Glutamatergic neuron (in vitro differentiated cells): ENCODE data around the gene CREG2. TPM values are rescaled to one million over a fixed set of nuclear protein-coding genes. Genes with fewer than 3 reads are reported as not detected.

ENCODE experiments used
- DNase-seq: peaks from one replicate; pipeline ENCODE4 v3.0.0; 2022
- H3K27ac Mint-ChIP-seq: one replicate; pipeline ENCODE4 v1.8.0; 2020; ENCODE audit warnings: mild to moderate bottlenecking, mixed read lengths, inconsistent platforms; ENCODE audit not compliant: unreplicated experiment
- H3K27me3 Mint-ChIP-seq: one replicate; pipeline ENCODE4 v1.8.0; 2020; ENCODE audit warnings: mild to moderate bottlenecking, moderate library complexity, mixed read lengths, inconsistent platforms; ENCODE audit not compliant: unreplicated experiment
- H3K36me3 Mint-ChIP-seq: one replicate; pipeline ENCODE4 v1.8.0; 2020; ENCODE audit warnings: mild to moderate bottlenecking, mixed read lengths, inconsistent platforms; ENCODE audit not compliant: unreplicated experiment
- H3K4me1 Mint-ChIP-seq: one replicate; pipeline ENCODE4 v1.8.0; 2020; ENCODE audit warnings: mild to moderate bottlenecking, low read depth, mixed read lengths, inconsistent platforms; ENCODE audit not compliant: unreplicated experiment
- H3K4me3 Mint-ChIP-seq: one replicate; pipeline ENCODE4 v1.8.0; 2020; ENCODE audit warnings: mild to moderate bottlenecking, mixed read lengths, inconsistent platforms; ENCODE audit not compliant: unreplicated experiment
- H3K9me3 Mint-ChIP-seq: one replicate; pipeline ENCODE4 v1.8.0; 2020; ENCODE audit warnings: mild to moderate bottlenecking, moderate library complexity, mixed read lengths, inconsistent platforms; ENCODE audit not compliant: unreplicated experiment
- total RNA-seq: library from RNA; stranded (reverse); fragmentation: NEBNext Ultra II Directional; extraction: Animal tissue kit (Norgen Biotek cat#: 25700); gene quantifications from one replicate; pipeline ENCODE4 v1.2.1, GENCODE V29; 2021; ENCODE audit not compliant: unreplicated experiment
- TF ChIP-seq, protein P1 (sequence below): fragments of 200-600 bp; sonication (generic); IDR thresholded peaks from one replicate; pipeline ENCODE4 v1.5.0; 2021; ENCODE audit not compliant: partially characterized antibody, unreplicated experiment

The CREG2 gene
- total RNA-seq, 1 donor from 2014 or later = 1.3 TPM

DNA sequence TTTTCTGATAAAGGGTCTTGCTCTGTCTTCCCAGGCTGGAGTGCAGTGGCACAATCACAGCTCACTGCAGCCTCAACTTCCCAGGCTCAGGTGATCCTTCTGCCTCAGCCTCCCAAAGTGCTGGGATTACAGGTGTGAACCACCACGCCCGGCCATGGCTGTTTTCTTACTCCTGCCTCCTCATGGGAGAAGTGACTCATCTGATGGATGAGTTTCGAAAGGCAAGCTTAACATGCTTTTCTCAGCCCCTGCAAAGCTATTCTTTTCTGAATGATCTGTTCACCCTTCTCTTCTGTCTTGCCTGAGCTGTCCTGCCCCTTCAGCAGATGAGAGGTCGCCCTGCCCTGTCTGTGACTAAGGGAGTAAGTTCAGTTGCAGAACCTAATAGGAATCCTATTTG lies 929 bp upstream of the CREG2 start:
- TF ChIP-seq, protein P1, sequence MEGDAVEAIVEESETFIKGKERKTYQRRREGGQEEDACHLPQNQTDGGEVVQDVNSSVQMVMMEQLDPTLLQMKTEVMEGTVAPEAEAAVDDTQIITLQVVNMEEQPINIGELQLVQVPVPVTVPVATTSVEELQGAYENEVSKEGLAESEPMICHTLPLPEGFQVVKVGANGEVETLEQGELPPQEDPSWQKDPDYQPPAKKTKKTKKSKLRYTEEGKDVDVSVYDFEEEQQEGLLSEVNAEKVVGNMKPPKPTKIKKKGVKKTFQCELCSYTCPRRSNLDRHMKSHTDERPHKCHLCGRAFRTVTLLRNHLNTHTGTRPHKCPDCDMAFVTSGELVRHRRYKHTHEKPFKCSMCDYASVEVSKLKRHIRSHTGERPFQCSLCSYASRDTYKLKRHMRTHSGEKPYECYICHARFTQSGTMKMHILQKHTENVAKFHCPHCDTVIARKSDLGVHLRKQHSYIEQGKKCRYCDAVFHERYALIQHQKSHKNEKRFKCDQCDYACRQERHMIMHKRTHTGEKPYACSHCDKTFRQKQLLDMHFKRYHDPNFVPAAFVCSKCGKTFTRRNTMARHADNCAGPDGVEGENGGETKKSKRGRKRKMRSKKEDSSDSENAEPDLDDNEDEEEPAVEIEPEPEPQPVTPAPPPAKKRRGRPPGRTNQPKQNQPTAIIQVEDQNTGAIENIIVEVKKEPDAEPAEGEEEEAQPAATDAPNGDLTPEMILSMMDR = no peak
- H3K36me3 Mint-ChIP-seq = no peaks in the 10 kb centered on the region
- no peak overlapping the region for H3K27ac Mint-ChIP-seq
- peaks cover 6% of the 10 kb centered on the region for H3K27me3 Mint-ChIP-seq
- H3K4me1 Mint-ChIP-seq = no peaks in the 10 kb centered on the region
- no peak for DNase-seq
- H3K4me3 Mint-ChIP-seq = peak overlapping the region; percentile 47
- peaks cover 4% of the 10 kb centered on the region for H3K9me3 Mint-ChIP-seq

DNA sequence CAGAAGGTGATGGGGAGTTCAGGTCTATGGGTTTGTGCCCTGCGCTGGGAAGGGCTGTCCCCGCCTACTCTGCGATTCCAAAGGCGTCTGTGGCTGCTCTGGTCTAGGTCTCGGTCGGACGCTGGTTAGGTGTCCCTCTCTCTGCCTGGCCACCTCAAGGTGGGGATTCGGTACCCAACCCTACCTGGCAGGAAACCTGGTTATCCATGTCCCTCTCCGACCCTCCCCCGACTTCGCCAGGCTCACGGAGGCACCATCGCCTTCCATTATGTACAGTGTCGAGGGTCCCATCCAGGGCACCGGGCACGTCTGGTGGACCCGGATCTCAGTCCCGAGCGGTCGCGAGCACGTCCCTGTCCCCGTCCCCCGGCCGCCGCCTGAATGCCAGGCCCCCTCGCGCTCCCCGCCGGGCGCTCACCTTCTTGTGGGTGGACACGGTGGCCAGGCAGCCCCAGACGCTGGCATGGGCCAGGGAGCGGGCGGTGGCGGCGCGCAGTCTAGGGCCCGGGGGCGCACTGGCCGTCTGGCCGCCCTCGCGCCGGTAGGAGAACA lies 628 bp downstream of the CREG2 start:
- Mint-ChIP-seq H3K27me3 (peaks cover 8% of the 10 kb centered on the region), H3K27ac (no peak overlapping the region), H3K4me3 (peak overlapping the region; percentile 79), H3K4me1 (no peaks in the 10 kb centered on the region), H3K36me3 (no peaks in the 10 kb centered on the region), H3K9me3 (peaks cover 4% of the 10 kb centered on the region)
- DNase-seq = no peak
- TF ChIP-seq, protein P1 = no peak

DNA sequence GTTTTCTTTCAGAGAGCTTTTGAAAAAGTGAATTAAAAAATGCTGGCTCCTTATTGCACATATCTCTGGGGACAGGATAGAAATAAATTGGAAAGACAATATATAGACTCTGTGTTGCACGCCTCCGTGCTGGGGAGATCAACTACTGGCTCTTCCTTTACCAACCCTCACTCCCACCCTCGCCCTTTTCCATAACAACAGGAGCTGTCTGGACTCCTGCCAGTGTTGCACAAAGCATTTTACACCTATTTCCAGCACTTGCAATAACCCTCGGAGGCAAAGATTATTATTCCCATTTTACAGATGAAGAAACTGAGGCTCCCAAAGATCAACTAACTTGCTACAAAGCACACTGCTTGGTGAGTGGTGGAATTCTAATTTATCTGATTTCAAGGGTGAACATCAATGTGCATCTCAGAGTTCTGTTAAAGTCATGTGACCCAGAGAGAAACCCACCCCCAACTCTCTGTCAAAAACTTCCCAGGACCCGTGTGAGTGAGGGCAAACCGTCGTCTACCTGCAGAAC lies 4.2 kb downstream of the CREG2 start:
- H3K9me3 Mint-ChIP-seq = peaks cover 4% of the 10 kb centered on the region
- H3K4me1 Mint-ChIP-seq = no peaks in the 10 kb centered on the region
- peak overlapping the region; percentile 26 for H3K27ac Mint-ChIP-seq
- no peak for DNase-seq
- H3K36me3 Mint-ChIP-seq = no peaks in the 10 kb centered on the region
- TF ChIP-seq, protein P1 = no peak
- H3K27me3 Mint-ChIP-seq = peaks cover 6% of the 10 kb centered on the region
- no peak overlapping the region for H3K4me3 Mint-ChIP-seq

DNA sequence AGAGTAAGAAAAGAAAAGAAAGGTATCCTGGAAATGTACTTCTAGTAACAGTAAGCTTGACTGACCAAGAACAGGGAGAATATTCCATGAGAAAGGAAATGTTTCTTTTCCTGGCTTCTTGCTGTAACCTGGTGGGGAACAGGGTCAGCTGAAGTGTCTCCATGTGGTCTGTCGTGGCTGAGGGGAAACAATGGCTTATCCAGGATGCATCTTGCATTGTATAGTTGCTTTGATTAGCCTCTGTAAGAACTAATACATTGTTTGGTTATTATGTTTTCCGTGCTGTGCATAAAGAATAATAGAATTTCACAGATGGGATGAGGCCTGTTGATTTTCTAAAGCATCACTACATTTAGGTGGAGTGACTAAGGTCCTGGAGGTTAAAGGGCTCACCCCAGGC lies 4.9 kb downstream of the CREG2 start:
- TF ChIP-seq, protein P1 = no peak
- H3K27ac Mint-ChIP-seq = no peak overlapping the region

DNA sequence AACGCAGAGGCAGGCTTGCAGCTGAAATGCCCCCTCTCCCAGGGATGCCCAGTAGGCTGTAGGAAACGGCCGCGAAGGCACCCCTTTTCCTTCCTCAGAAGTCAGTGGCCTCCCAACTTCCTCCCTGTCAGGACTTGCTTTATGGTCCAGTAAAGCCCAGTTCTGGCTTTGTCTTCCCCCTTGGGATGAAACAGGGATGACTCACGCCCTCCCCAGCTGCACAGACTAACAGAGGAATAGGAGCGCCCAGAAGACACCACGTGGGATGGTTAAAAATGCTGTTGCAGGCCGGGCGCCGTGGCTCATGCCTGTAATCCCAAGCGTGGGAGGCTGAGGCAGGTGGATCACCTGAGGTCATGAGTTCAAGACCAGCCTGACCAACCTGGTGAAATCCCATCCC lies 6.9 kb downstream of the CREG2 start:
- Mint-ChIP-seq H3K36me3 (no peaks in the 10 kb centered on the region), H3K4me1 (no peaks in the 10 kb centered on the region), H3K9me3 (peaks cover 2% of the 10 kb centered on the region), H3K27ac (no peak overlapping the region), H3K4me3 (no peak overlapping the region), H3K27me3 (peaks cover 6% of the 10 kb centered on the region)
- TF ChIP-seq, protein P1 = no peak
- DNase-seq = no peak

More for the DNA sequence above, 4.9 kb downstream of the CREG2 start:
- Mint-ChIP-seq H3K27me3 (peaks cover 6% of the 10 kb centered on the region), H3K4me3 (no peak overlapping the region), H3K9me3 (peaks cover 2% of the 10 kb centered on the region), H3K4me1 (no peaks in the 10 kb centered on the region), H3K36me3 (no peaks in the 10 kb centered on the region)
- DNase-seq = no peak
